CD8-positive, alpha-beta memory T cell (primary cell): ENCODE results near the gene RASL12. TPM values are rescaled to one million over a fixed set of nuclear protein-coding genes. Genes with fewer than 3 reads are reported as not detected.

Experiments used
- CTCF ChIA-PET: fragments of 350-600 bp; sonication (Branson Sonifier 250); formaldehyde crosslinking; loops from one replicate; lab custom pipeline; 2021; ENCODE audit warnings: antibody characterized with exemption; lab: Charles Lee
- POLR2A ChIA-PET: fragments of 350-600 bp; sonication (Branson Sonifier 250); formaldehyde crosslinking; loops from one replicate; lab custom pipeline; 2021; ENCODE audit warnings: antibody characterized with exemption; lab: Charles Lee
- DNase-seq, 5 donors: peaks; one replicate each; pipeline versions ENCODE4 v3.0.0 to v3.0.0-alpha.2; 2020 to 2022; ENCODE audit warnings: mixed read lengths in 1 of 5
- H3K27ac ChIP-seq: one replicate; pipeline ENCODE4 v1.7.0; 2013; ENCODE audit warnings: low read depth, mild to moderate bottlenecking, low read length, moderate library complexity
- H3K27me3 ChIP-seq: 2 replicates; pipeline ENCODE4 v1.7.0; 2013; ENCODE audit warnings: low read length, mild to moderate bottlenecking; ENCODE audit not compliant: insufficient read depth, poor library complexity, severe bottlenecking
- H3K36me3 ChIP-seq: 2 replicates; pipeline ENCODE4 v1.7.0; 2013; ENCODE audit warnings: mild to moderate bottlenecking, low read length, moderate library complexity; ENCODE audit not compliant: insufficient read depth
- H3K4me1 ChIP-seq: 2 replicates; pipeline ENCODE4 v1.7.0; 2013; ENCODE audit warnings: mild to moderate bottlenecking, low read length, moderate library complexity; ENCODE audit not compliant: insufficient read depth
- H3K4me3 ChIP-seq: 2 replicates; pipeline ENCODE4 v1.7.0; 2013; ENCODE audit warnings: mild to moderate bottlenecking, low read length
- H3K9me3 ChIP-seq: 2 replicates; pipeline ENCODE4 v1.7.0; 2013; ENCODE audit warnings: mild to moderate bottlenecking, low read length
- H3K27ac Mint-ChIP-seq, 8 donors: one replicate each; pipeline ENCODE4 v1.8.0; 2020 to 2021; ENCODE audit warnings: mixed read lengths in 8 of 8, mild to moderate bottlenecking in 6 of 8, inconsistent platforms in 3 of 8, moderate library complexity in 3 of 8
- H3K27me3 Mint-ChIP-seq, 2 donors: one replicate each; pipeline ENCODE4 v1.8.0; 2020 to 2021; ENCODE audit warnings: mixed read lengths in 2 of 2, mild to moderate bottlenecking in 1 of 2, moderate library complexity in 1 of 2
- H3K36me3 Mint-ChIP-seq, 3 donors: one replicate each; pipeline ENCODE4 v1.8.0; 2020 to 2021; ENCODE audit warnings: mixed read lengths in 3 of 3, inconsistent platforms in 1 of 3, mild to moderate bottlenecking in 1 of 3
- H3K4me1 Mint-ChIP-seq, 3 donors: one replicate each; pipeline ENCODE4 v1.8.0; 2020 to 2021; ENCODE audit warnings: mixed read lengths in 3 of 3, inconsistent platforms in 1 of 3, mild to moderate bottlenecking in 1 of 3
- H3K4me3 Mint-ChIP-seq, 7 donors: one replicate each; pipeline ENCODE4 v1.8.0; 2020 to 2021; ENCODE audit warnings: mixed read lengths in 7 of 7, mild to moderate bottlenecking in 6 of 7, moderate library complexity in 4 of 7, inconsistent platforms in 2 of 7
- H3K9me3 Mint-ChIP-seq, 5 donors: one replicate each; pipeline ENCODE4 v1.8.0; 2020 to 2022; ENCODE audit warnings: mixed read lengths in 5 of 5, mild to moderate bottlenecking in 3 of 5, moderate library complexity in 2 of 5, inconsistent platforms in 1 of 5
- polyA plus RNA-seq: library from polyadenylated mRNA; unstranded; fragments of 300-500 nt; fragmentation: Illumina TruSeq; gene quantifications from one replicate; pipeline ENCODE4 v1.2.3, GENCODE V29; 2021
- total RNA-seq, 2 experiments: library from RNA; stranded (reverse); gene quantifications; one replicate each; pipeline ENCODE4 v1.2.3, GENCODE V29; 2021

Gene RASL12, protein sequence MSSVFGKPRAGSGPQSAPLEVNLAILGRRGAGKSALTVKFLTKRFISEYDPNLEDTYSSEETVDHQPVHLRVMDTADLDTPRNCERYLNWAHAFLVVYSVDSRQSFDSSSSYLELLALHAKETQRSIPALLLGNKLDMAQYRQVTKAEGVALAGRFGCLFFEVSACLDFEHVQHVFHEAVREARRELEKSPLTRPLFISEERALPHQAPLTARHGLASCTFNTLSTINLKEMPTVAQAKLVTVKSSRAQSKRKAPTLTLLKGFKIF
- not detected for total RNA-seq
- polyA plus RNA-seq, result not detected

DNA sequence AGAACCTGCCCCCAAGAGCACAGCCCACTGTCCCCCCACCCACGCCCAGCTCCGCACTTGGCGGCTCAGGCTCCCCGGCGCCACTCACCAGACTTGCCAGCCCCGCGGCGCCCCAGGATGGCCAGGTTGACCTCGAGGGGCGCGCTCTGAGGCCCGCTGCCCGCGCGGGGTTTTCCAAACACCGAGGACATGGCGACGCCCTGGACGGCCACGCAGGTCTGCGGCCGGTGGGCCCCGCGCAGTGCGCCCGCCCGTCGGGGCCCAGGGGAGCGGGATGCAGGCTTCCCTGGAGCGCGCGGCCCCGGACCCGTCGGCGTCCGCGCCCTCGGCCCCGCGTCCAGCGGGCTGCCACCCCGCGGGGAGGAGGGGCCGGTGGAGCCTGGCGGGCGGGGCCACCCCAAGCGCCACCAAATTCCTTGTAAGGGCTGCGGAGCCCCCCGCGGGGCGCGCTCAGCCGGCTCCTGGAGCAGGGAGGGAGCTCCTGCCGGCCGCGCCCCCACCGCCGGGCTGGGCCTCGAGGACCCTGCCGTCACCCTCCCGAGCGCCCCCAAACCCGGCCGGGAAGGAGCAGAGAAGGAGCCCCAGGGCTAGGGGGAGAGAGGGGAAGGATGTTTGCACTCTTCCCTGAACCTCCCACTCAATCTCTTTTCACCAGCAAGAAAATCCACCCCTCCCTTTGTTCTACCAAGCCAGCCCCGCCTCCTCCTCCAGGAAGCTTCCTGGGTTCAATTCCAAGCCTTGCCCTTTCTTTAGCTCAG lies at the start of gene RASL12:
Gene RASL12, minus strand, starts transcription at position 347 of the 758 bp plus-strand sequence. Its CDS starts 156 bp downstream, at position 191.
- Histone ChIP-seq H3K9me3 (no peaks in the 10 kb centered on the region), H3K4me3 (no peak within 1 kb of the TSS), H3K36me3 (no peaks in the 10 kb centered on the region), H3K27me3 (peaks cover 13% of the 10 kb centered on the region), H3K4me1 (no peaks in the 10 kb centered on the region), H3K27ac (no peak within 1 kb of the TSS)
- H3K27me3 Mint-ChIP-seq, result peaks cover 24 to 44% of the 10 kb centered on the region in 2 donors
- POLR2A ChIA-PET, result interaction anchor here (0.6 kb wide), 1 partner anchor 239 kb away, joined by 10 read pairs; no protein-coding TSS in a partner anchor
- peak within 1 kb of the TSS in 1 of 8 donors; percentile 55 for H3K27ac Mint-ChIP-seq
- DNase-seq, result no peak
- H3K36me3 Mint-ChIP-seq, result no peaks in the 10 kb centered on the region
- H3K4me3 Mint-ChIP-seq, result peak within 1 kb of the TSS in 4 of 7 donors; percentile 45 to 58 (median 55)
- CTCF ChIA-PET, result no interaction called here
- peaks cover 0 to 12% (median 9%) of the 10 kb centered on the region in 3 donors for H3K4me1 Mint-ChIP-seq
- H3K9me3 Mint-ChIP-seq, result no peaks in the 10 kb centered on the region

DNA sequence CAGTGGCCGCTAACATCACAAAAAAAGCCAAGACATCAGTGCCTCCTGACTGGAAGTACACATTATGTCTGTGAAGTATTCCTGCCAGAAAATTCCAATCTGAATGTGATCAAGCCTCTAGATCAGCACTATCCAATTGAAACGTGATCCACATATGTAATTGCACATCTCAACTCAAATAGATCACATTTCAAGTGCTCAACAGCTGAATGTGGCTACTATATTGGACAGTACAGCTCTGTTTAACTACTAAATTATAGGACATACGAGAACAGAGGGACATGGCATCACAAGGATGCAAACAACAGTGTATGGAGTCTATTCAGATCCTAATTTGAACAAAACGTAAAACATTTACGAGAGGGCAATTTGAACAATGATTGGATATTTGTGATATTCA lies 47.8 kb upstream of the RASL12 start:
- no peaks in the 10 kb centered on the region for H3K4me1 ChIP-seq
- POLR2A ChIA-PET, result no interaction called here
- H3K36me3 ChIP-seq, result peaks cover 25% of the 10 kb centered on the region
- Mint-ChIP-seq H3K36me3 (peaks cover 0 to 79% (median 21%) of the 10 kb centered on the region in 3 donors), H3K4me3 (no peak overlapping the region), H3K4me1 (no peaks in the 10 kb centered on the region), H3K9me3 (no peaks in the 10 kb centered on the region), H3K27ac (no peak overlapping the region), H3K27me3 (no peaks in the 10 kb centered on the region)
- no peak overlapping the region for H3K27ac ChIP-seq
- no peaks in the 10 kb centered on the region for H3K27me3 ChIP-seq
- no peak for DNase-seq
- no peak overlapping the region for H3K4me3 ChIP-seq
- H3K9me3 ChIP-seq, result no peaks in the 10 kb centered on the region
- CTCF ChIA-PET, result no interaction called here

DNA sequence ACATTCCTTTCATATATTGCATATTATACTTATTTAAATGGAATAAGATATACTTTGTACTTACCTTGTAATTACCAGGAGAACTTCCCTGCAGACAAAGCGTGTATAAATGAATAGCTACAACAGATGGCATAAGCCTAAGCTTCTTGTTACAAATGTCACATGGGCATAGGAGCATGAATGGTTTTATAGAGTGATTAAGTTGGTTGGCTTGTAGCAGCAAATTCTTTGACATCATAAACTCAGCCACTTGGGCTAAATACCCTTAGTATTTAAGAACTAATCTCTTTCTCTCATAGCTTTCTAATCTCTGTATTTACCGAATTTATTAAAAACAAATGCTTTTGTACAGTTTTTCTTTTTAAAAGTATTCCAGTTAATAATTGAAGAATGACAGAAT lies 47.3 kb upstream of the RASL12 start, which contains the start of gene UBAP1L:
Gene UBAP1L, minus strand, starts transcription at position 115 of the 400 bp plus-strand sequence. CDS start 8,985 bp downstream, outside the sequence.
- no peak within 1 kb of the TSS for H3K27ac ChIP-seq
- DNase-seq, result no peak
- no peaks in the 10 kb centered on the region for H3K4me1 ChIP-seq
- peaks cover 25% of the 10 kb centered on the region for H3K36me3 ChIP-seq
- no peaks in the 10 kb centered on the region for H3K9me3 ChIP-seq
- Mint-ChIP-seq H3K36me3 (peaks cover 0 to 78% (median 21%) of the 10 kb centered on the region in 3 donors), H3K4me3 (no peak within 1 kb of the TSS), H3K4me1 (no peaks in the 10 kb centered on the region), H3K9me3 (no peaks in the 10 kb centered on the region), H3K27ac (no peak within 1 kb of the TSS), H3K27me3 (no peaks in the 10 kb centered on the region)
- no peaks in the 10 kb centered on the region for H3K27me3 ChIP-seq
- CTCF ChIA-PET, result no interaction called here
- no peak within 1 kb of the TSS for H3K4me3 ChIP-seq
- POLR2A ChIA-PET, result no interaction called here

DNA sequence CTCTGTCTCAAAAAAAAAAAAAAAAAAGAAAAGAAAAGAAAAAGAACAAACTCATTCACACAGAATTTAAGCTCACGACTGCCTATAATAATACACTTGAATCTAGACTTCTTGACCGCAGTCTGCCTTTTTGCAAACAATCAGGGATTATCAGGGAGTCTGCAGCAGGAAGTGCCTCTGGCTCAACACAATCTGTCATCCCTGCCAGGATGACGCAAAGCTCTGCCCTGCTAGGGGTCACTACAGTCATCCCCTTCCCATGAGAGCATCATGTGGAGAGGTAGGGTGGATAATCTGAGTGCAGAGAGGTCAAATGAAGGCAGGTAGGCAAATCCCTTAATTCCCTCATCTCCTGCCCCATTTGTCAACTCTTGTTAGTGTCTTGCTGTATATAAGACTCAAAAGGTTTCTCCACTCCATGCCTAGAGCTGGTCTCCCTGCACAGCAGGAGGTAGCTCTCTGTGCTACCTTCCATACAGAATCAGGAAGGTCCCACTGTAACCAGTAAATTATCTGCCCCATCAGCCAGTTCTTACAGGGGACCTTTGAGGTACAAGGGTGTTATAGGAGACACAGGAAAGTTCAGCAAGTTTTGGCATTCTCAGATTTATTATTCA lies 43.0 kb upstream of the RASL12 start:
- POLR2A ChIA-PET, result no interaction called here

DNA sequence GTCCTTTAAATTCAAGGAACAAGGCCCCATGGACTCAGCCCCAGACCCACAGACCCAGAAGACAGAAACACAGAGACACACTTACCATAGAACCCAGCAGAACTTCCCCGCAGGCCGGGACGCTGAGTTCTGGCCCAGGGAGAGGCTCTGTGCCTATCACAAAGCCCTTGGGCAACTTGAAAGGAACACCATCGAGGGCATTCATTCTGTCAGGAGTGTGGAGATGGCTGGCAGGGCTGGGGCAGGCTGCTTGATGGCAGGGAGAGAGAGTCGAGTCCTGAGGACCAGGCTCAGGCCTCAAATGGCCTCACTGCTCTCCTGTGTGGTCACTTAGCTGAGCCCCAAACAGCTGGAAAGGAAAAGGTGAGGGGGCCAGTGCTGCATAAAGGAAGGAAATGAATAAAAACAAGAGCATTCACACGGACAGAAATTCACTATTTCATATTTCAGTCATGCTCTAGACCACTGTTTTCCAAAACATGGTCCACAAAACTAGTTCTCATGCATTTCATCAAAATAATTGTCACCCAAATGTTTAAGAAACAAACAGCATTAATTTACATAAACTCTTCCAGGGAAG lies 38.3 kb upstream of the RASL12 start:
- POLR2A ChIA-PET, result no interaction called here
- no peak for DNase-seq

More for the DNA sequence above, 43.0 kb upstream of the RASL12 start:
- H3K27ac Mint-ChIP-seq, result peak overlapping the region in 4 of 8 donors; percentile 1 to 54 (median 28)
- H3K27me3 Mint-ChIP-seq, result no peaks in the 10 kb centered on the region
- H3K36me3 ChIP-seq, result no peaks in the 10 kb centered on the region
- H3K27me3 ChIP-seq, result no peaks in the 10 kb centered on the region
- peaks cover 0 to 60% (median 13%) of the 10 kb centered on the region in 3 donors for H3K36me3 Mint-ChIP-seq
- H3K4me1 ChIP-seq, result no peaks in the 10 kb centered on the region
- no peaks in the 10 kb centered on the region for H3K9me3 ChIP-seq
- H3K4me3 ChIP-seq, result no peak overlapping the region
- no peaks in the 10 kb centered on the region for H3K9me3 Mint-ChIP-seq
- no peak for DNase-seq
- CTCF ChIA-PET, result no interaction called here
- H3K27ac ChIP-seq, result no peak overlapping the region
- no peaks in the 10 kb centered on the region for H3K4me1 Mint-ChIP-seq
- no peak overlapping the region for H3K4me3 Mint-ChIP-seq

DNA sequence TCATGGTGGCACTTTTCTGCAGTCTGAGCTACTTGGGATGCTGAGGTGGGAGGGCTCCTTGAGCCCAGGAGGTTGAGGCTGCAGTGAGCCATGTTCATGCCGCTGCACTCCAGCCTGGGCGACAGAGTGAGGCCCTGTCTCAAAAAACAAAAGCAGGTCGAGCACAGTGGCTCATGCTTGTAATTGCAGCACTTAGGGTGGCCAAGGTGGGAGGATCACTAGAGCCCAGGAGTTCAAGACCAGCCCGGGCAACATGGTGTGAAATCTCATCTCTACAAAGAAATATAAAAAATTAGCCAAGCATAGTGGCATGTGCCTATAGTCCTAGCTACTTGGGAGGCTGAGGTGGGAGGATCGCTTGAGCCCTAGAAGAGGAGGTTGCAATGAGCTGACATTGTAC lies 37.2 kb upstream of the RASL12 start:
- H3K27ac Mint-ChIP-seq, result peak overlapping the region in 1 of 8 donors; percentile 47
- Histone ChIP-seq H3K4me1 (no peaks in the 10 kb centered on the region), H3K36me3 (peaks cover 5% of the 10 kb centered on the region), H3K27ac (no peak overlapping the region), H3K27me3 (no peaks in the 10 kb centered on the region), H3K4me3 (no peak overlapping the region), H3K9me3 (no peaks in the 10 kb centered on the region)
- no peak overlapping the region for H3K4me3 Mint-ChIP-seq
- no peaks in the 10 kb centered on the region for H3K27me3 Mint-ChIP-seq
- H3K36me3 Mint-ChIP-seq, result peaks cover 3 to 66% (median 13%) of the 10 kb centered on the region in 3 donors
- DNase-seq, result no peak
- no peaks in the 10 kb centered on the region for H3K9me3 Mint-ChIP-seq
- CTCF ChIA-PET, result no interaction called here
- POLR2A ChIA-PET, result interaction anchor here (0.6 kb wide), 1 partner anchor 27 kb away, joined by 3 read pairs; no protein-coding TSS in a partner anchor
- peaks cover 0 to 5% (median 5%) of the 10 kb centered on the region in 3 donors for H3K4me1 Mint-ChIP-seq

More for the DNA sequence above, 38.3 kb upstream of the RASL12 start:
- peaks cover 3 to 58% (median 12%) of the 10 kb centered on the region in 3 donors for H3K36me3 Mint-ChIP-seq
- no peaks in the 10 kb centered on the region for H3K27me3 Mint-ChIP-seq
- Histone ChIP-seq H3K4me1 (no peaks in the 10 kb centered on the region), H3K36me3 (peaks cover 5% of the 10 kb centered on the region), H3K27ac (no peak overlapping the region), H3K27me3 (no peaks in the 10 kb centered on the region), H3K9me3 (no peaks in the 10 kb centered on the region), H3K4me3 (no peak overlapping the region)
- peak overlapping the region in 1 of 8 donors; percentile 46 for H3K27ac Mint-ChIP-seq
- CTCF ChIA-PET, result interaction anchor here (1.6 kb wide), 1 partner anchor 375 kb away, joined by 3 read pairs; no protein-coding TSS in a partner anchor
- no peaks in the 10 kb centered on the region for H3K9me3 Mint-ChIP-seq
- peaks cover 0 to 5% (median 5%) of the 10 kb centered on the region in 3 donors for H3K4me1 Mint-ChIP-seq
- H3K4me3 Mint-ChIP-seq, result no peak overlapping the region

DNA sequence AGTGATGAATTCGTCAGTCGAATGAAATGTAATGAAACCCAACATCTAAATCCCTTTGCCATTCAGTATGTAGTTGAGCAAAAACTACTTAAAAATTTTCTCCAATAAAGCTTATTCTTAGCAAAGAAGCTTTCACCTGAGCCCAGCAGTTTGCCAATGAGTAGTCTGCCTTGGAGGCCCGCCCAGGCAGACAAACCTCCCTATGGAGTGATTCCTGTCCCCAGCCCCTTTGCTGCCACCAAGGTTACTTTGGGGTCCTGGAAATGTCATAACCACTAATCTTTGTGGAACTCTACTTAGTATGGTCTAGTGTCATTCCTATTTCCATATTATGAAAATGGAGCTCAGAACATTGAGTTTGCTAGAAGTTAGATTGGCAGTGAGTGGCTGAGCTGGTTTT lies 35.1 kb upstream of the RASL12 start:
- Mint-ChIP-seq H3K27me3 (no peaks in the 10 kb centered on the region), H3K4me3 (no peak overlapping the region), H3K9me3 (no peaks in the 10 kb centered on the region), H3K27ac (peak overlapping the region in 2 of 8 donors; percentile 19 to 38), H3K36me3 (peaks cover 10 to 76% (median 20%) of the 10 kb centered on the region in 3 donors), H3K4me1 (peaks cover 0 to 5% (median 5%) of the 10 kb centered on the region in 3 donors)
- DNase-seq, result no peak
- peaks cover 17% of the 10 kb centered on the region for H3K36me3 ChIP-seq
- no peaks in the 10 kb centered on the region for H3K27me3 ChIP-seq
- no peak overlapping the region for H3K27ac ChIP-seq
- H3K4me3 ChIP-seq, result no peak overlapping the region
- ChIA-PET CTCF (no interaction called here), POLR2A (no interaction called here)
- H3K4me1 ChIP-seq, result no peaks in the 10 kb centered on the region
- H3K9me3 ChIP-seq, result no peaks in the 10 kb centered on the region
